Adrenal gland (tissue), 5 donors: ENCODE measurements around the gene AZI2.

Experiments used
- CTCF ChIP-seq, 6 experiments: fragments of 450-650 bp in 4 of 6; fragments of 200-600 bp in 2 of 6; sonication (generic) in 1 of 6; IDR thresholded peaks; 1 replicate in 5 of 6; 2 replicates in 1 of 6; pipeline versions ENCODE4 v1.5.1 to v1.8.0; 2016 to 2021; ENCODE audit warnings: antibody characterized with exemption in 6 of 6, mild to moderate bottlenecking in 2 of 6, moderate library complexity in 1 of 6
- POLR2A ChIP-seq, 2 donors: fragments of 450-650 bp; IDR thresholded peaks; one replicate each; pipeline ENCODE4 v1.6.1; 2017; ENCODE audit warnings: antibody characterized with exemption in 2 of 2, mild to moderate bottlenecking in 2 of 2, moderate library complexity in 1 of 2
- donor health status: DM: no; HTN: no; CAD: no.

- TF ChIP-seq CTCF (IDR thresholded peaks at IDR 0.05) (no peak), POLR2A (IDR thresholded peaks at IDR 0.05) (no peak)
These were observed 57.7 kb downstream of the AZI2 start for GRCh38 chr3:28290863-28291300.
